ENCODE measurements around the gene TPCN2. TPM values are rescaled to one million over a fixed set of nuclear protein-coding genes. Genes with fewer than 3 reads are reported as not detected.

The TPCN2 gene
- polyA plus RNA-seq, 3 donors: 29.3 to 52.8 (median 31.5) TPM

DNA sequence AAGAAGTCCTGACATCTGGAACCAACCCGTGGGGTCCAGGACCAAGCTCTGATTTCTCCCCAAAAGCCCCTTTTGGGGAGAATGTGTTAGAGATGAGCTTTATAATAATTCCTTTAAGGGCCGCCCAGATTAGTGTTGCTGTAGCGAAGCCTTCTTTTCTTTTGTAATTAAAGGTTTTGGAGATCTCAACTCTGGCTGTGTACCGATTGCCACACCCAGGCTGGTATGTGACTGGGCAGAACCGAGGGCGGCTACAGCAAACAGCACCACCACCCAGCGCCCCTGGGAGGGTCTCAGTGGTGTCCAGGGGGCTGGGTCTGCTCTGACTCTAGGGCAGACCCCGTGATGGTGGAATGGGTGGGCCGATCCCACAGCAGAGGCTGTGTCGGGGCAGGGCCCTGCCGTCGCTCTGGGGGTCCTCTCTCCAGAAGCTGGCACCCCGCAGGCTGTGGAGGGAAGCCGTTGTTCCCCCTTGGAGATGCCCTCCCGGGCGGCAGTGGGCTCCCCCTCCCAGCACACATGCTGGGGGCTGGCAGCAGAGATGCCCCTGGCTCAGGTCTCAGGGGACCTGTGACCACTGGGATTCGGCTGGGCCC is 31.0 kb downstream of the TPCN2 start:
- TF ChIP-seq, protein P1, sequence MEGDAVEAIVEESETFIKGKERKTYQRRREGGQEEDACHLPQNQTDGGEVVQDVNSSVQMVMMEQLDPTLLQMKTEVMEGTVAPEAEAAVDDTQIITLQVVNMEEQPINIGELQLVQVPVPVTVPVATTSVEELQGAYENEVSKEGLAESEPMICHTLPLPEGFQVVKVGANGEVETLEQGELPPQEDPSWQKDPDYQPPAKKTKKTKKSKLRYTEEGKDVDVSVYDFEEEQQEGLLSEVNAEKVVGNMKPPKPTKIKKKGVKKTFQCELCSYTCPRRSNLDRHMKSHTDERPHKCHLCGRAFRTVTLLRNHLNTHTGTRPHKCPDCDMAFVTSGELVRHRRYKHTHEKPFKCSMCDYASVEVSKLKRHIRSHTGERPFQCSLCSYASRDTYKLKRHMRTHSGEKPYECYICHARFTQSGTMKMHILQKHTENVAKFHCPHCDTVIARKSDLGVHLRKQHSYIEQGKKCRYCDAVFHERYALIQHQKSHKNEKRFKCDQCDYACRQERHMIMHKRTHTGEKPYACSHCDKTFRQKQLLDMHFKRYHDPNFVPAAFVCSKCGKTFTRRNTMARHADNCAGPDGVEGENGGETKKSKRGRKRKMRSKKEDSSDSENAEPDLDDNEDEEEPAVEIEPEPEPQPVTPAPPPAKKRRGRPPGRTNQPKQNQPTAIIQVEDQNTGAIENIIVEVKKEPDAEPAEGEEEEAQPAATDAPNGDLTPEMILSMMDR (IDR thresholded peaks at IDR 0.05): no peak
- peaks cover 26% of the 10 kb centered on the region for H4K20me1 ChIP-seq (ENCODE audit: insufficient read depth, low read length)
- H3K9me3 ChIP-seq (replicated peaks in 1 of 2; ENCODE audit: control insufficient read depth in 1 of 2, insufficient read depth in 1 of 2, low read length in 2 of 2): no peaks in the 10 kb centered on the region
- peak overlapping the region; percentile 57 for H3K4me2 ChIP-seq (replicated peaks; ENCODE audit: extremely low read depth, low read length, poor library complexity, severe bottlenecking)
- intact Hi-C loops (cut with micrococcal nuclease): loop anchor here in 1 of 2 donors (1.0 to 10.0 kb wide), 4 partner anchors 31 to 245 kb away; partner anchors contain the start of genes IGHMBP2, MRPL21 and TPCN2
- H3K27ac ChIP-seq (ENCODE audit: low read depth in 1 of 2, low read length in 2 of 2): peak overlapping the region; percentile 86 to 95
- H3K27me3 ChIP-seq (ENCODE audit: control insufficient read depth in 2 of 2, insufficient read depth in 2 of 2, low read length in 2 of 2): no peaks in the 10 kb centered on the region
- peaks cover 67 to 77% of the 10 kb centered on the region in 2 donors for H3K36me3 Mint-ChIP-seq
- H3K4me1 Mint-ChIP-seq: peaks cover 35% of the 10 kb centered on the region
- peak overlapping the region; percentile 80 for H3K9ac ChIP-seq (ENCODE audit: insufficient read depth, low read length, poor library complexity, severe bottlenecking)
- H3K4me3 ChIP-seq (replicated peaks in 1 of 3; ENCODE audit: low read depth in 2 of 3, low read length in 3 of 3): no peak overlapping the region
- no peaks in the 10 kb centered on the region for H3K27me3 Mint-ChIP-seq (ENCODE audit: low read depth in 3 of 3)
- peaks cover 68 to 73% of the 10 kb centered on the region in 2 donors for H3K36me3 ChIP-seq (replicated peaks in 1 of 2; ENCODE audit: control insufficient read depth in 1 of 2, insufficient read depth in 2 of 2, low read length in 2 of 2)
- peak overlapping the region; percentile 95 to 99 (median 97) for H3K27ac Mint-ChIP-seq
- WGBS (ENCODE audit: insufficient coverage): 65% methylated on average over 5 of the region's 17 CpGs
- no peak overlapping the region for H2AFZ ChIP-seq (ENCODE audit: insufficient read depth, low read depth, low read length, poor library complexity, severe bottlenecking)
- peaks cover 26% of the 10 kb centered on the region for H3K79me2 ChIP-seq (ENCODE audit: insufficient read depth, low read length)
- no peaks in the 10 kb centered on the region for H3K9me3 Mint-ChIP-seq
- peak; percentile 28 to 65 (median 53) for DNase-seq
- H3K4me1 ChIP-seq (ENCODE audit: control insufficient read depth in 1 of 2, insufficient read depth in 2 of 2, low read length in 2 of 2): peaks cover 32 to 36% of the 10 kb centered on the region in 2 donors
- H3K4me3 Mint-ChIP-seq: peak overlapping the region in 1 of 2 donors; percentile 11

GRCh38 chr11:69080257-69080995 is 31.7 kb downstream of the TPCN2 start:
- TF ChIP-seq, protein P1 (IDR thresholded peaks at IDR 0.05): no peak
- H3K27ac Mint-ChIP-seq: peak overlapping the region; percentile 95 to 99 (median 97)
- peaks cover 26% of the 10 kb centered on the region for H3K79me2 ChIP-seq (ENCODE audit: insufficient read depth, low read length)

More at GRCh38 chr11:69080257-69080995, 31.7 kb downstream of the TPCN2 start:
- peak; percentile 89 to 94 (median 90) for DNase-seq
- Histone ChIP-seq H3K27me3 (ENCODE audit: control insufficient read depth in 2 of 2, insufficient read depth in 2 of 2, low read length in 2 of 2) (no peaks in the 10 kb centered on the region), H4K20me1 (ENCODE audit: insufficient read depth, low read length) (peaks cover 20% of the 10 kb centered on the region), H3K4me2 (replicated peaks; ENCODE audit: extremely low read depth, low read length, poor library complexity, severe bottlenecking) (peak overlapping the region; percentile 57), H3K9me3 (replicated peaks in 1 of 2; ENCODE audit: control insufficient read depth in 1 of 2, insufficient read depth in 1 of 2, low read length in 2 of 2) (no peaks in the 10 kb centered on the region), H3K4me1 (ENCODE audit: control insufficient read depth in 1 of 2, insufficient read depth in 2 of 2, low read length in 2 of 2) (peaks cover 32 to 36% of the 10 kb centered on the region in 2 donors), H3K9ac (ENCODE audit: insufficient read depth, low read length, poor library complexity, severe bottlenecking) (peak overlapping the region; percentile 80), H3K27ac (ENCODE audit: low read depth in 1 of 2, low read length in 2 of 2) (peak overlapping the region; percentile 86 to 95), H3K4me3 (replicated peaks in 1 of 3; ENCODE audit: low read depth in 2 of 3, low read length in 3 of 3) (peak overlapping the region in 1 of 3 experiments; percentile 46), H2AFZ (ENCODE audit: insufficient read depth, low read depth, low read length, poor library complexity, severe bottlenecking) (no peak overlapping the region), H3K36me3 (replicated peaks in 1 of 2; ENCODE audit: control insufficient read depth in 1 of 2, insufficient read depth in 2 of 2, low read length in 2 of 2) (peaks cover 68 to 73% of the 10 kb centered on the region in 2 donors)
- no peaks in the 10 kb centered on the region for H3K9me3 Mint-ChIP-seq
- 24% methylated on average over 13 of the region's 17 CpGs for WGBS (ENCODE audit: insufficient coverage)
- peaks cover 35% of the 10 kb centered on the region for H3K4me1 Mint-ChIP-seq
- peaks cover 63 to 76% of the 10 kb centered on the region in 2 donors for H3K36me3 Mint-ChIP-seq
- peak overlapping the region; percentile 58 to 70 for H3K4me3 Mint-ChIP-seq
- H3K27me3 Mint-ChIP-seq (ENCODE audit: low read depth in 3 of 3): no peaks in the 10 kb centered on the region
- intact Hi-C loops (cut with micrococcal nuclease): loop anchor here in 1 of 2 donors (1.0 to 10.0 kb wide), 4 partner anchors 32 to 246 kb away; partner anchors contain the start of genes IGHMBP2, MRPL21 and TPCN2
